Measurements from ENCODE around the gene LHX5.
"Not testable (repeated sequence)": the region's sequence is repeated elsewhere in the genome, so short reads cannot be mapped to it uniquely, and the experiment has no call there.

The LHX5 gene

GRCh38 chr12:113471619-113472171 lies at the start of gene LHX5:
LHX5 (minus strand) TSS chr12:113471871; CDS start chr12:113471498, 373 bp downstream.
- DNase-seq (ENCODE audit: low read depth), result no peak

- no peak for DNase-seq (ENCODE audit: low read depth)
Observed at GRCh38 chr12:113519464-113520307, 48.0 kb upstream of the LHX5 start.

- DNase-seq (ENCODE audit: low read depth), result no peak
Observed at GRCh38 chr12:113515082-113515856, 43.6 kb upstream of the LHX5 start.

DNA sequence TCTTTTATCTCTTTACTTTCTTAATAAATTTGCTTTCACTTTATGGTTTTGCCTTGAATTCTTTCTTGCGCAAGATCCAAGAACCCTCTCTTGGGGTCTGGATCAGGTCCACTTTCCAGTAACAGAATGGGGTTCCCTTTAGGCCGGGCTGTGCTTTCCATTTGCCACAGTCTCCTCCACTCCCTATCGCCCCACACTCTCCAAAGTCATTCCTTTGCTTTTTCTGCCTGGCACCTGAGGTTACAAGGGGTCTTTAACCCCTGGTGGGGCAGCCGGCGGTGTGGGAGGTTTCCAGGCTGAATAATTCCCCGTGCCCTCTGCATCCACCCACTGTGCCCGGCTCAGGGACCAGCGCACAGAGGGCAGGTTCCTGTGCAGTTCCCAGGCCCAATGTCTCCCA lies 42.9 kb upstream of the LHX5 start:
- no peak for DNase-seq (ENCODE audit: low read depth)

GRCh38 chr12:113512568-113512967 lies 40.9 kb upstream of the LHX5 start:
- DNase-seq (ENCODE audit: low read depth), result no peak

GRCh38 chr12:113506867-113507266 lies 35.2 kb upstream of the LHX5 start:
- no peak for DNase-seq (ENCODE audit: low read depth)

- DNase-seq (ENCODE audit: low read depth), result no peak
Observed at GRCh38 chr12:113505941-113506340, 34.3 kb upstream of the LHX5 start.

DNA sequence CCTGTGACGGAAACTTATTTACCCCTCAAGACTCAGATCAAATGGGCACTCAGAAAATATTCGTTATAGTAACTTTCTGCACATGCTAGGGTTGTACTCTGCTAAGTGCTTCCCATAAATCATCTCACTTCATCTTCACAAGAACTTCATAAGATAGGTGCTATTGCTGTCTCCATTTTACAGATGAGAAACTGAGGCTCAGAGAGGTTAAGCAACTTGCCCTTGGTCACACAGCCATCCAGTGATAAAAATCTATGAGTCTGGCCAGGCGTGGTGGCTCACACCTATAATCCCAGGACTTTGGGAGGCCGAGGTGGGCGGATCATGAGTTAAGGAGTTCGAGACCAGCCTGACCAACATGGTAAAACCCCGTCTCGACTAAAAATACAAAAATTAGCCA lies 33.2 kb upstream of the LHX5 start:
- no peak for DNase-seq (ENCODE audit: low read depth)

DNA sequence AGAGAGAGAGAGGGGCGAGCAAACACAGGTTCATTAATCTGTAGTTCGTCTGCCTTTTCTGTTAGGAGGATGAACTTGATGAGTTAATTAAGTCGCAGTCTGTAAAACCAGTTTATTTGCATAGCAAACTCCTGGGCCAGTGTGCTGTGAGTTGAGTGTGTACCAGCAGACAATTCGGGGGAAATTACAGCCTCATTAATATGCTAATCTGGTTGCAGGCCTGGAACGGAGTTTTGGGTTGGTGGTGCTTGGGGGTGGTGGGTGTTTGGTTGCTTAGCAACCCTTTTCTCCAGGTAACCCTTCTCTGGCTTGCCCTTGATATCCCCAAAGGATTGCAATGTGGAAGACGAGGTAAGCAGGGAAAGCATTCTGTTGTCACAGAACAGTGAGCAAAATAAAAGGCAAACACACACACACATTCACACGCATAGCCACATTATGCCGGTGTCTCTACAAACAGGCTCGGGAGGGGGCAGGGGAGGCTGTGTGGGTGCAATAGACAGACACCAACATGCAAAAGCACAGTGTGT lies 29.2 kb upstream of the LHX5 start:
- no peak for DNase-seq (ENCODE audit: low read depth)

DNA sequence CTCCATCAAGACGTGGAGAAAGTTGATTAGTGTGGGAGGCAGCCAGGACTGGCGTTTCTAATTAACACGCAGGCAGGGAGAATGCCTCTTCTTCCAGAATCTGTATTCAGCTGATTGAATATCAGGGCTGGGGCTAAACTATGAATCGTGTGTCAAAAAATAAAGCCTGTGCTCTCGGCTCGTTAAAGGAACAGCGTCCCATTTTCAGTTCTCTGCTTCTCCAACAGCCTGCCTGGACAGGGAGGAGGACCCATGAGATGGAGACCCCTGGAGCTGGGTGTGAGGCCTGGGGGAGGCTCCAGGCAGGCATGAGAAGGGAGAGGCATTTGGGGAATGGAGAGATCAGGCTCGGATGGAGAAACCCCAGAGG lies 28.6 kb upstream of the LHX5 start:
- no peak for DNase-seq (ENCODE audit: low read depth)

DNA sequence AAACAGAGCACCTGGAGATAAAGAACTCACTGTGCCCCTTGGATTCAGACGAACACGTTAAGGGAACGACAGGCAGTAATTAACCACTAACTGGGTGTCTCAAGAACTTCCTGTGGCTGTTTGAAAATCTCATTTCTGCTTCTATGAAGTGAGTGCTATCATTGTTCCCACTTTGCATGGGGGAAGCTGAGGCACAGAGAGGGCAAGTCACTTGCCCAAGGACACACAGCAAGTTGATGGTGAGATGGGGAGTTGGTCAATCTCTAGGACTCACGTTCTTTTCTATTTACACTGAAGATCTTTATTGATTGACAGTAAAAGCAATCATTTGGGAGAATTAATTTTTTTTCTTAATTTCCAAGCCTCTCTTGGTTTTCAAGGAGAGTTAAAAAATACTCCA lies 26.8 kb upstream of the LHX5 start:
- DNase-seq (ENCODE audit: low read depth), result no peak

GRCh38 chr12:113497693-113498092 lies 26.0 kb upstream of the LHX5 start:
- DNase-seq (ENCODE audit: low read depth), result no peak

DNA sequence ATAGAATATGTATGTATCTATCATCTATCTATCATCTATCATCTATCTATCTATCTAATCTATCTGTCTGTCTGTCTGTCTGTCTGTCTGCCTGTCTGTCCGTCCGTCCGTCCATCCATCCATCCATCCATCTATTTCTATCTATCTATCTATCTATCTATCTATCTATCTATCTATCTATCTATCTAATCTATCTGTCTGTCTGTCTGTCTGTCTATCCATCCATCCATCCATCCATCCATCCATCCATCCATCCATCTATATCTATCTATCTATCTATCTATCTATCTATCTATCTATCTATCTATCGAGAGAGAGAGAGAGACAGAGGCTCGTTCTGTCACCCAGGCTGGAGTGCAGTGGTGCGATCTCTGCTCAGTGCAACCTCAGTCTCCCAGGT lies 24.3 kb upstream of the LHX5 start:
- DNase-seq (ENCODE audit: low read depth), result not testable (repeated sequence)

GRCh38 chr12:113488322-113488721 lies 16.7 kb upstream of the LHX5 start:
- DNase-seq (ENCODE audit: low read depth), result no peak

- DNase-seq (ENCODE audit: low read depth), result no peak
Observed at GRCh38 chr12:113486722-113487121, 15.1 kb upstream of the LHX5 start.

DNA sequence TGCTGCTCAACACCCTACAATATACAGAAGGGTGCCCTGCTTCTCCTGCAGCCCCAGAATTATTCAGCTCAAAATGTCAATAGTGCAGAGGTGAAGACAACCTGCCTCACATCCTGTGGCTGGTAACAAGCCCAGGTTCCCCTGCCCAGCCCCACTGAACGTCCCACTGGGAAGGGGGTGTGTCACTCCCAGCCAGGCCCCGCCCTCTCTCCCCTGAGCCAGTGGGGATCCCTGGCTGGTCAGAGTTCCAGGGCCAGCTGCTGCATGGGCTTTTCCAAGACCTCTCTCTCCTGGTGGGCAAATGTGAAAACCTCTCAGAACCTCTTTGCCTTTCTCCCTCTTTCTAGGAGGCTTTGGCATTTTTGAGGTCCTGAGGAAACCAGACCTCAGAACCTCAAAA lies 13.7 kb upstream of the LHX5 start:
- DNase-seq (ENCODE audit: low read depth), result no peak

DNA sequence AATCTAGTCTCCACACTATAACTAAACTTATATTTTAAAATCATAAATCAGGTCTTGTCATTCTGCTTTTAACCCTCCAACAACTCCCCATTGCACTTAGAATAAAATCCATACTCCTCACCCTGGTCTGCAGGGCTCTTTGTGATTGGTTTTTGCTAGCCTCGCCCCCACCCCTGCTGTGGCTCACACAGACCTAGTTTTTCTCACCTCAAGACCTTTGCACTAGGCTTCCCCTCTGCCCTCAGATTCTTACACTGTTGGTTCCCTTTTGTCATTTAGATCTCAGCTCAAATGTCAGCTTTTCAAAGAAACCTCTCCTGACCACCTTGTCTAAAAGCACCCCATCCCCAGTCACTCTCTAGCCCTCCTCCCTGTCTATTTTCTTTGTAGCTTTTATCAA lies 10.7 kb upstream of the LHX5 start:
- no peak for DNase-seq (ENCODE audit: low read depth)

DNA sequence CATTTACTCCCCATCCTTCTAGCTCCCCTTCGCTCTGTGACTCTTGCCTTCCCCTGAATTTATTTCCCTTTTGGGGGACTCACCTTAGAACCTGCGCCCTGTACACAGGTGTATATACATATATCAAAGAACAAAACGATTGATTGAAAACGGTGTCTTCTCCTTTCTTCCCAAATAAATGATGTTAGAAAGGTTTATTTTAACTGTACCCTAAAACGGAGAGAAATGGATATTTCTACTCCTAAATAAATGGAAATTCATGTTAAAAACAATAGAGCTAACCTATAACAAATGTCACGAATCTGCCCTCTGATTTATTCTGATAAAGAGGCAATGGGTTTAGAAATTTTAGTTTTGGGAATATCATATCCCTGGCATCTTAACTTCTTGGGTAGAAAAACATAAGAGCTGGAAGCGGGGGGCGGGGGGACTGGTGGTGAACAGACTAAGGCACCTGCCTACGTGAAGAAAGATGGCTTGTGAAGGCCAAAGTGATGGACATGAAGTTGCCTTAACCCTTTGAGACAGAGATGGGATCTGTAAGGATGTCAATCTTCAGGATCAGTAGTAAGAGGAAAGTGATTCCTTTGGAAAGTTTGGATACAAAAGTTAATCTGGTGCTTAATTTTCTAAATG lies 8.8 kb upstream of the LHX5 start:
- no peak for DNase-seq (ENCODE audit: low read depth)

DNA sequence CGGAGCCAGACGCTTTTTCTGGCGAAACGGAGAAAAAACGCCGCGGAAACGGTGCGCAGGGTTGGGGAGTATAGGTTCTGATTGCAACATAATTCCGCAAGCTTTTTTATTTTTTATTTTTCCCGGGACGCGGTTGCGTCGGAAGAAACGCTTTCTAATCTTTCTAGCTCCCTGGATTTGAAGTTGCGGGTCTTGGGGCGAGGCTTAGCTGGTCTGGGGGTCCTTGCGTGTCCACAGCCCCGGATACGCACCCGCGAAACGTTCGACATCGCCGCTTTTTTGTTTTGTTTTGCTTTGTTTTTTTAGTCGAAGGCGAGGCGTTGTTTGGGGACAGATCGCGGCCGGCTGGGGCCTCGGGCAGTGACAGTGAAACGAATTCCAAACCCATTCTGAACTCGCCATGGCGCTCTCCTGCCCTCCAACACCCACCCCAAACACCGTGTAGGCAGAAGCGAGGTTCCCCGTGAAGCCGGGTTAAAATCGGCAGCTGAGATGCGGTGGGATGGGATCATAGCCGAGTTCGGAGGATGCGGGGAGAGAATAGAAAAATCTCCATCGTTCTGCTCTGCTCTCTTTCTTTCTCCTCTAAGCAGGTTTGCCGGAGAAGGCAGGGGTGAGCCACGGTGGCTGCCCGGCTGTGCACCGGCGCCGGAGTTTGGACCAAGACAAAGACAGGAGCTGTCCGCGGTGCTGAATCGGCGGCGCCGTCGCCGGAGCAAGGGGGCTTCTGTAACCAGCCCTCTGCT lies 8.1 kb upstream of the LHX5 start:
- DNase-seq (ENCODE audit: low read depth), result no peak

DNA sequence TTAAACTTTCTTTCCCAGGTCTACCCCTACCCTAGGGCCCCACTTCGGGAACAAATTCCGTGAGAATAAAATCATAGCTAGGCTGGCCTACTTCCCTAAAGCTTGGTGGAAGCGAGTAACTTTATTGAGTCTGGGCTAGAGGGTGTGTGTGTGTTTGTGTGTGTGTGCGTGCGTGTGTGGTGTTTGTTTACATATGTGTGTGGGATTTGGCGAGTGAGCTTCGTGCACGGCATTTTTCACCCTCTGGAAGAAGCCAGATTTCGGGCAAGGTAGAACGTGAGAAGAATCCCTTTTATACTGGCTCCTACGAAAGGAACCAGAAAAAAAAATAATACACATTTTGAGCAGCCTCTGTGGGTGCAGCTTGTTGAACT lies 7.5 kb upstream of the LHX5 start:
- DNase-seq (ENCODE audit: low read depth), result no peak

DNA sequence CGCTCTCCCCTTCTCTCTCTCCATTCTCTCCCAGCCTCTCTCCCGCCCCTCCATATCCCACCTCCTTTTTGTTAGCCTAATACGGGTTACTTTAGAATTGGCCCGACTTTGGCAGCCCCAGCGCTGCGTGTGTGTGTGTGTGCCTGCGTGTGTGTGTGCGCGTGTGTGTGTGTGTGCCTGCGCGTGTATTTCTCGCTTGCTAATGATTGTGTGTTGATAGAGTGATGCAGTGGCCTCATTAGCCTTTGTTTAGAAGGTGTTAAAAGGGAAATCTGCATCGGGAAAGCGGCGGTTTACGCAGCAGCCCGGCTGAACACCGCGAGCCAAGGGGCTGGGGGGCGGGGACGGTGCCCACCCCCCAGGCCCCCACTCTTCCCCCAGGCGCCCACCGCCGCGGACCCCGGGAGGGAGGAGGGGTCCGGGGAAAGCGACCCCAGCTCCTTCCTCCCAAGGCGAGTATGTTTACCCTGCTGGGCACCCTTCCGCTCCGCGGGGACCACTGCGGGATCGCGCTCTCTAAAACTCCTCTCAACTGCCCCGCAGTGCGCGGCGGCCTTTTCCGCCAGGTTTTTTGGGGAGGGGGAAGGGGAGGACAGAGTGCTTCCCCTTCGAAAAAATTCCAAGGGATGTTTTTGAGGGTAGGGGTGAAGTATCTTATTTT lies 6.8 kb upstream of the LHX5 start:
- DNase-seq (ENCODE audit: low read depth), result no peak

Data from stimulated activated CD8-positive, alpha-beta memory T cell treated with anti-CD3 and anti-CD28 coated beads, Interleukin-12 subunit alpha, Interleukin-12 subunit beta, amount 100 ng/mL, for 1 hour (primary cell).